Measurements from ENCODE around the gene DNM3.
"Not testable (repeated sequence)": the region's sequence is repeated elsewhere in the genome, so short reads cannot be mapped to it uniquely, and the experiment has no call there.

Gene DNM3

GRCh38 chr1:172024944-172025738 lies 183.8 kb downstream of the DNM3 start:
- peak; percentile 59 for DNase-seq (ENCODE audit: low read depth)

- DNase-seq (ENCODE audit: low read depth) = no peak
Observed at GRCh38 chr1:172040466-172040865, 199.2 kb downstream of the DNM3 start.

- DNase-seq (ENCODE audit: low read depth) = no peak
Observed at GRCh38 chr1:172041102-172041501, 199.8 kb downstream of the DNM3 start.

GRCh38 chr1:172041742-172042141 lies 200.4 kb downstream of the DNM3 start:
- no peak for DNase-seq (ENCODE audit: low read depth)

- DNase-seq (ENCODE audit: low read depth) = no peak
Observed at GRCh38 chr1:172043900-172044299, 202.6 kb downstream of the DNM3 start.

- DNase-seq (ENCODE audit: low read depth) = no peak
Observed at GRCh38 chr1:172051898-172052297, 210.6 kb downstream of the DNM3 start.

GRCh38 chr1:172054172-172054571 lies 212.9 kb downstream of the DNM3 start:
- no peak for DNase-seq (ENCODE audit: low read depth)

- DNase-seq (ENCODE audit: low read depth) = not testable (repeated sequence)
Observed at GRCh38 chr1:172055816-172056419, 214.6 kb downstream of the DNM3 start.

- DNase-seq (ENCODE audit: low read depth) = no peak
Observed at GRCh38 chr1:172068334-172068733, 227.0 kb downstream of the DNM3 start.

GRCh38 chr1:172069051-172069450 lies 227.8 kb downstream of the DNM3 start:
- no peak for DNase-seq (ENCODE audit: low read depth)

GRCh38 chr1:172069534-172069933 lies 228.2 kb downstream of the DNM3 start:
- no peak for DNase-seq (ENCODE audit: low read depth)

GRCh38 chr1:172070055-172070454 lies 228.8 kb downstream of the DNM3 start:
- DNase-seq (ENCODE audit: low read depth) = no peak

GRCh38 chr1:172071746-172072145 lies 230.4 kb downstream of the DNM3 start:
- DNase-seq (ENCODE audit: low read depth) = no peak

GRCh38 chr1:172079859-172080258 lies 238.6 kb downstream of the DNM3 start:
- not testable (repeated sequence) for DNase-seq (ENCODE audit: low read depth)

GRCh38 chr1:172083191-172083590 lies 241.9 kb downstream of the DNM3 start:
- no peak for DNase-seq (ENCODE audit: low read depth)

GRCh38 chr1:172084876-172085275 lies 243.6 kb downstream of the DNM3 start:
- no peak for DNase-seq (ENCODE audit: low read depth)

GRCh38 chr1:172085317-172085716 lies 244.0 kb downstream of the DNM3 start:
- DNase-seq (ENCODE audit: low read depth) = no peak

GRCh38 chr1:172086137-172086536 lies 244.8 kb downstream of the DNM3 start:
- no peak for DNase-seq (ENCODE audit: low read depth)

- no peak for DNase-seq (ENCODE audit: low read depth)
Observed at GRCh38 chr1:172088256-172088655, 247.0 kb downstream of the DNM3 start.

- DNase-seq (ENCODE audit: low read depth) = no peak
Observed at GRCh38 chr1:172089768-172090510, 248.6 kb downstream of the DNM3 start.

GRCh38 chr1:172090511-172090817 lies 249.2 kb downstream of the DNM3 start:
- DNase-seq (ENCODE audit: low read depth) = no peak

- no peak for DNase-seq (ENCODE audit: low read depth)
Observed at GRCh38 chr1:172095846-172096245, 254.5 kb downstream of the DNM3 start.

GRCh38 chr1:172105230-172105629 lies 263.9 kb downstream of the DNM3 start:
- no peak for DNase-seq (ENCODE audit: low read depth)

Data from CMK (cell line).